Endothelial cell of umbilical vein (primary cell): Measurements from ENCODE around the gene ME3.

Experiments
- CTCF ChIP-seq, 2 donors: IDR thresholded peaks; 1 replicate in 1 of 2; 2 replicates in 1 of 2; pipeline ENCODE4 v1.5.1; 2011; ENCODE audit warnings: low read length in 2 of 2, mild to moderate bottlenecking in 2 of 2, moderate library complexity in 2 of 2, control low read depth in 1 of 2, inconsistent platforms in 1 of 2, low read depth in 1 of 2; ENCODE audit not compliant: insufficient read depth in 1 of 2; ENCODE audit errors: extremely low read depth in 1 of 2
- EZH2 ChIP-seq: IDR thresholded peaks from 2 replicates; pipeline ENCODE4 v1.6.1; 2012; ENCODE audit warnings: borderline replicate concordance, low read depth, mild to moderate bottlenecking, moderate library complexity, low read length, inconsistent platforms; ENCODE audit not compliant: severe bottlenecking
- JUN ChIP-seq: IDR thresholded peaks from 2 replicates; pipeline ENCODE4 v1.6.1; 2011; ENCODE audit warnings: borderline replicate concordance, low read depth; ENCODE audit not compliant: insufficient read length, insufficient read depth
- MAX ChIP-seq: IDR thresholded peaks from 2 replicates; pipeline ENCODE4 v1.6.1; 2011; ENCODE audit not compliant: insufficient read depth, insufficient read length
- POLR2A ChIP-seq: IDR thresholded peaks from 2 replicates; pipeline ENCODE4 v1.6.1; 2012; ENCODE audit warnings: low read depth, mild to moderate bottlenecking, control low read depth, low read length
- POLR2AphosphoS5 ChIP-seq: IDR thresholded peaks from 2 replicates; pipeline ENCODE4 v1.6.1; 2012; ENCODE audit warnings: low read depth, mild to moderate bottlenecking, control low read depth, low read length, moderate library complexity; ENCODE audit not compliant: insufficient read depth

DNA sequence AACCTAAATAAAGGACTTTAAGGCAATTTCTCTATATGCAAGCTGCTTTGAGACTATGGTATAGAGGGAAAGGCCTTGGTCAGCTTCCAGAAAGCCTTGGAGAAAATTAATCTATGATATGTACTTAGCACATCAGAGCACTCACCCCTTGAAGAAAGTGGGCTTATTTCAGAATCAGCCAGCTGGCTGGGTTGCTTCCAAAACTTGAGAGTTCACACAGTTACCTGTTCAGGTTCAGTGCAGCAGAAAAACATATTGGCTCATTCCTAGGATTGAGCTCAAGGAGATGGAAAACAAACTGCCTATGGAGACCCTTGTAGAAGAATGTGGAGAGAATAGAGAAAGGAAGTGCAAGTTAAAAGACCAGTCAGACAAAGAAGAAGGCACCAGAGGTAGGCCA, 275.1 kb downstream of the ME3 start:
- TF ChIP-seq EZH2 = no peak
- no peak for TF ChIP-seq CTCF (IDR thresholded peaks at IDR 0.05; ENCODE audit: extremely low read depth in 1 of 2, insufficient read depth in 1 of 2, low read depth in 1 of 2, low read length in 2 of 2)
- no peak for TF ChIP-seq POLR2A
- no peak for TF ChIP-seq JUN
- TF ChIP-seq POLR2AphosphoS5 = no peak
- no peak for TF ChIP-seq MAX
